CD14-positive monocyte (primary cell): ENCODE results near the gene HBM. TPM values are rescaled to one million over a fixed set of nuclear protein-coding genes. Genes with fewer than 3 reads are reported as not detected.
"Not testable (repeated sequence)": the region's sequence is repeated elsewhere in the genome, so short reads cannot be mapped to it uniquely, and the experiment has no call there.

Experiments used
- DNase-seq, 3 donors: peaks; one replicate each; pipeline ENCODE4 v3.0.0-alpha.2; 2011 to 2022
- H2AFZ ChIP-seq: 2 replicates; pipeline ENCODE4 v1.6.0; 2012; ENCODE audit warnings: mild to moderate bottlenecking, low read depth, low read length, inconsistent platforms; ENCODE audit not compliant: insufficient read depth, poor library complexity, severe bottlenecking
- H3K27ac ChIP-seq, 2 donors: 1 replicate in 1 of 2; 2 replicates in 1 of 2; pipeline ENCODE4 v1.5.1; 2012 to 2013; ENCODE audit warnings: low read length in 2 of 2, control low read depth in 1 of 2, inconsistent platforms in 1 of 2, low read depth in 1 of 2, mild to moderate bottlenecking in 1 of 2
- H3K27me3 ChIP-seq, 2 donors: one replicate each; pipeline versions ENCODE4 v1.6.0 to v1.6.1; 2011 to 2013; ENCODE audit warnings: low read length in 2 of 2; ENCODE audit not compliant: control insufficient read depth in 2 of 2, insufficient read depth in 2 of 2
- H3K36me3 ChIP-seq, 2 donors: replicated peaks in 1 of 2; 1 replicate in 1 of 2; 2 replicates in 1 of 2; pipeline versions ENCODE4 v1.5.1 to v1.6.1; 2012 to 2013; ENCODE audit warnings: low read length in 2 of 2, control low read depth in 1 of 2, inconsistent platforms in 1 of 2, mild to moderate bottlenecking in 1 of 2; ENCODE audit not compliant: insufficient read depth in 2 of 2, control insufficient read depth in 1 of 2
- H3K4me1 ChIP-seq, 2 donors: 1 replicate in 1 of 2; 2 replicates in 1 of 2; pipeline versions ENCODE4 v1.5.1 to v1.6.1; 2012 to 2013; ENCODE audit warnings: low read length in 2 of 2, control low read depth in 1 of 2, inconsistent platforms in 1 of 2, mild to moderate bottlenecking in 1 of 2, moderate library complexity in 1 of 2; ENCODE audit not compliant: insufficient read depth in 2 of 2, control insufficient read depth in 1 of 2
- H3K4me2 ChIP-seq: replicated peaks from 2 replicates; pipeline ENCODE3; 2012; ENCODE audit warnings: low read length, moderate library complexity, mild to moderate bottlenecking; ENCODE audit not compliant: poor library complexity, severe bottlenecking; ENCODE audit errors: extremely low read depth
- H3K4me3 ChIP-seq, 3 experiments: fragments of 200-600 bp in 1 of 3; sonication (generic) in 1 of 3; replicated peaks in 1 of 3; 1 replicate in 2 of 3; 2 replicates in 1 of 3; pipeline ENCODE4 v1.5.1; 2011 to 2013; ENCODE audit warnings: low read length in 3 of 3, mild to moderate bottlenecking in 3 of 3, control low read depth in 2 of 3, low read depth in 2 of 3, inconsistent platforms in 1 of 3, moderate library complexity in 1 of 3
- H3K79me2 ChIP-seq: 2 replicates; pipeline ENCODE4 v1.6.0; 2012; ENCODE audit warnings: mild to moderate bottlenecking, control low read depth, inconsistent platforms, low read length, moderate library complexity; ENCODE audit not compliant: insufficient read depth
- H3K9ac ChIP-seq: 2 replicates; pipeline ENCODE4 v1.6.0; 2017; ENCODE audit warnings: low read length, mild to moderate bottlenecking; ENCODE audit not compliant: insufficient read depth, poor library complexity, severe bottlenecking
- H3K9me3 ChIP-seq, 2 donors: replicated peaks in 1 of 2; 1 replicate in 1 of 2; 2 replicates in 1 of 2; pipeline versions ENCODE4 v1.5.1 to v1.6.1; 2012 to 2013; ENCODE audit warnings: low read length in 2 of 2, control low read depth in 1 of 2; ENCODE audit not compliant: control insufficient read depth in 1 of 2, insufficient read depth in 1 of 2
- H4K20me1 ChIP-seq: 2 replicates; pipeline ENCODE4 v1.6.0; 2012; ENCODE audit warnings: mild to moderate bottlenecking, low read length, control low read depth, moderate library complexity; ENCODE audit not compliant: insufficient read depth
- H3K27ac Mint-ChIP-seq, 7 donors: one replicate each; pipeline ENCODE4 v1.8.0; 2020; ENCODE audit warnings: mild to moderate bottlenecking in 7 of 7, mixed read lengths in 7 of 7, moderate library complexity in 6 of 7, inconsistent platforms in 2 of 7
- H3K27me3 Mint-ChIP-seq, 3 donors: one replicate each; pipeline ENCODE4 v1.8.0; 2021 to 2022; ENCODE audit warnings: low read depth in 3 of 3, mild to moderate bottlenecking in 3 of 3, mixed read lengths in 3 of 3, moderate library complexity in 3 of 3, inconsistent platforms in 1 of 3
- H3K36me3 Mint-ChIP-seq, 2 donors: one replicate each; pipeline ENCODE4 v1.8.0; 2020; ENCODE audit warnings: mixed read lengths in 2 of 2, inconsistent platforms in 1 of 2, mild to moderate bottlenecking in 1 of 2
- H3K4me1 Mint-ChIP-seq: one replicate; pipeline ENCODE4 v1.8.0; 2020; ENCODE audit warnings: mild to moderate bottlenecking, mixed read lengths
- H3K4me3 Mint-ChIP-seq, 2 donors: one replicate each; pipeline ENCODE4 v1.8.0; 2020; ENCODE audit warnings: mild to moderate bottlenecking in 2 of 2, mixed read lengths in 2 of 2, moderate library complexity in 1 of 2
- H3K9me3 Mint-ChIP-seq, 7 donors: one replicate each; pipeline ENCODE4 v1.8.0; 2020 to 2022; ENCODE audit warnings: mixed read lengths in 7 of 7, mild to moderate bottlenecking in 6 of 7, moderate library complexity in 6 of 7, inconsistent platforms in 2 of 7
- CTCF ChIP-seq: fragments of 200-600 bp; IDR thresholded peaks from one replicate; pipeline ENCODE4 v1.8.0; 2022; ENCODE audit warnings: antibody characterized with exemption, mild to moderate bottlenecking
- WGBS: methylation state at CpG from one replicate; pipeline ENCODE4 v1.1.5; 2013; ENCODE audit warnings: missing lambda C conversion rate; ENCODE audit not compliant: insufficient coverage; 5-methylcytosine and 5-hydroxymethylcytosine counted together
- intact Hi-C, 2 donors: fragments of 100-400 bp; cut with micrococcal nuclease; formaldehyde crosslinking; loops; one replicate each; pipeline versions ENCODE4 v1.15.0 to v1.15.1; 2023
- polyA plus RNA-seq, 3 donors: library from polyadenylated mRNA; depleted of rRNA in 1 of 3; unstranded in 2 of 3; stranded (reverse) in 1 of 3; fragments of 300-500 nt in 2 of 3; fragments of >200 nt in 1 of 3; fragmentation: Illumina TruSeq in 2 of 3; gene quantifications; 1 replicate in 2 of 3; 2 replicates in 1 of 3; pipeline ENCODE4 v1.2.3, GENCODE V29; 2012 to 2021

The HBM gene
- polyA plus RNA-seq, 3 donors, result not detected

- Mint-ChIP-seq H3K4me1 (peaks cover under 1% of the 10 kb centered on the region), H3K4me3 (no peak overlapping the region), H3K9me3 (peaks cover 0 to 2% (median 0%) of the 10 kb centered on the region in 7 donors), H3K27me3 (peaks cover 34 to 58% (median 35%) of the 10 kb centered on the region in 3 donors), H3K27ac (no peak overlapping the region), H3K36me3 (no peaks in the 10 kb centered on the region)
- no peak overlapping the region for H3K9ac ChIP-seq
- peaks cover under 1% of the 10 kb centered on the region in 2 donors for H3K4me1 ChIP-seq
- H3K36me3 ChIP-seq, result no peaks in the 10 kb centered on the region
- WGBS, result 61% methylated on average over 9 of the region's 9 CpGs
- H3K9me3 ChIP-seq, result no peaks in the 10 kb centered on the region
- H2AFZ ChIP-seq, result no peak overlapping the region
- no peak for TF ChIP-seq CTCF
- peaks cover 2 to 24% of the 10 kb centered on the region in 2 donors for H3K27me3 ChIP-seq
- intact Hi-C loops, result no loop called here
- no peaks in the 10 kb centered on the region for H4K20me1 ChIP-seq
- H3K79me2 ChIP-seq, result no peaks in the 10 kb centered on the region
- H3K4me3 ChIP-seq, result no peak overlapping the region
- DNase-seq, result no peak
- H3K27ac ChIP-seq, result no peak overlapping the region
- H3K4me2 ChIP-seq, result no peak overlapping the region
These were observed 16.6 kb upstream of the HBM start for GRCh38 chr16:149024-149660.

GRCh38 chr16:152141-153128 is 13.3 kb upstream of the HBM start, which contains the start of gene HBZ:
Gene HBZ (plus strand): TSS chr16:152644. CDS start chr16:152910, 266 bp downstream.
- Histone ChIP-seq H3K9ac (no peak within 1 kb of the TSS), H4K20me1 (no peaks in the 10 kb centered on the region), H3K4me2 (no peak within 1 kb of the TSS), H3K4me3 (no peak within 1 kb of the TSS), H3K36me3 (no peaks in the 10 kb centered on the region), H3K79me2 (no peaks in the 10 kb centered on the region), H3K4me1 (peaks cover 9% of the 10 kb centered on the region in 2 donors), H2AFZ (no peak within 1 kb of the TSS), H3K27ac (no peak within 1 kb of the TSS), H3K9me3 (peaks cover 0 to 3% of the 10 kb centered on the region in 2 donors), H3K27me3 (peaks cover 18 to 50% of the 10 kb centered on the region in 2 donors)
- TF ChIP-seq CTCF, result no peak
- Mint-ChIP-seq H3K4me3 (peak within 1 kb of the TSS in 1 of 2 donors; percentile 35), H3K27me3 (peaks cover 55 to 82% (median 57%) of the 10 kb centered on the region in 3 donors), H3K27ac (peak within 1 kb of the TSS in 1 of 7 donors; percentile 43), H3K9me3 (peaks cover 0 to 5% (median 3%) of the 10 kb centered on the region in 7 donors), H3K4me1 (peaks cover 8% of the 10 kb centered on the region), H3K36me3 (peaks cover 5% of the 10 kb centered on the region in 2 donors)
- intact Hi-C loops, result no loop called here
- WGBS, result 93% methylated on average over 4 of the region's 17 CpGs
- no peak for DNase-seq

GRCh38 chr16:153129-153521 is 12.7 kb upstream of the HBM start:
- H3K4me2 ChIP-seq, H4K20me1 ChIP-seq, H3K4me1 ChIP-seq, intact Hi-C loops, H3K27ac ChIP-seq, H3K36me3 ChIP-seq, H3K4me3 ChIP-seq, DNase-seq, H3K27ac Mint-ChIP-seq, H3K9me3 ChIP-seq, H3K79me2 ChIP-seq, H3K9ac ChIP-seq, H3K4me1 Mint-ChIP-seq, H2AFZ ChIP-seq, H3K36me3 Mint-ChIP-seq, H3K9me3 Mint-ChIP-seq: not testable (repeated sequence)
- peaks cover 60 to 83% (median 64%) of the 10 kb centered on the region in 3 donors for H3K27me3 Mint-ChIP-seq
- peaks cover 18 to 50% of the 10 kb centered on the region in 2 donors for H3K27me3 ChIP-seq
- H3K4me3 Mint-ChIP-seq, result peak overlapping the region in 1 of 2 donors; percentile 35
- 50% methylated on average over 1 of the region's 6 CpGs for WGBS
